BJ (cell line): ENCODE results near the gene CATSPERD. TPM values are rescaled to one million over a fixed set of nuclear protein-coding genes. Genes with fewer than 3 reads are reported as not detected.

Experiments
- CTCF ChIA-PET: fragments of 350-600 bp; formaldehyde crosslinking; extraction: SDS; loops from one replicate; lab custom pipeline; 2021; ENCODE audit warnings: antibody characterized with exemption, inconsistent platforms; lab: Yijun Ruan, JAX
- POLR2A ChIA-PET: fragments of 300-600 bp; sonication (Branson Sonifier 250); formaldehyde crosslinking; extraction: SDS; loops from one replicate; lab custom pipeline; 2021; ENCODE audit warnings: antibody characterized with exemption; lab: Charles Lee
- DNase-seq: peaks from one replicate; pipeline ENCODE4 v3.0.0-alpha.2; 2011; ENCODE audit warnings: low read depth
- H3K27me3 ChIP-seq: 2 replicates; pipeline ENCODE4 v1.6.0; 2011; ENCODE audit warnings: low read length; ENCODE audit not compliant: control insufficient read depth, insufficient read depth
- H3K36me3 ChIP-seq: 2 replicates; pipeline ENCODE4 v1.5.1; 2011; ENCODE audit warnings: low read length; ENCODE audit not compliant: control insufficient read depth, insufficient read depth
- H3K4me3 ChIP-seq: 2 replicates; pipeline ENCODE4 v1.5.1; 2011; ENCODE audit warnings: low read depth, mild to moderate bottlenecking, control low read depth, low read length
- CTCF ChIP-seq: IDR thresholded peaks from 2 replicates; pipeline ENCODE4 v1.5.1; 2011; ENCODE audit warnings: low read depth, mild to moderate bottlenecking, control low read depth, inconsistent platforms, low read length, moderate library complexity; ENCODE audit not compliant: insufficient read depth
- polyA plus RNA-seq: library from polyadenylated mRNA; depleted of rRNA; stranded (reverse); fragments of >200 nt; gene quantifications from 2 replicates; pipeline ENCODE4 v1.2.3, GENCODE V29; 2011

Gene CATSPERD
- polyA plus RNA-seq, 1 experiment, result not detected

DNA sequence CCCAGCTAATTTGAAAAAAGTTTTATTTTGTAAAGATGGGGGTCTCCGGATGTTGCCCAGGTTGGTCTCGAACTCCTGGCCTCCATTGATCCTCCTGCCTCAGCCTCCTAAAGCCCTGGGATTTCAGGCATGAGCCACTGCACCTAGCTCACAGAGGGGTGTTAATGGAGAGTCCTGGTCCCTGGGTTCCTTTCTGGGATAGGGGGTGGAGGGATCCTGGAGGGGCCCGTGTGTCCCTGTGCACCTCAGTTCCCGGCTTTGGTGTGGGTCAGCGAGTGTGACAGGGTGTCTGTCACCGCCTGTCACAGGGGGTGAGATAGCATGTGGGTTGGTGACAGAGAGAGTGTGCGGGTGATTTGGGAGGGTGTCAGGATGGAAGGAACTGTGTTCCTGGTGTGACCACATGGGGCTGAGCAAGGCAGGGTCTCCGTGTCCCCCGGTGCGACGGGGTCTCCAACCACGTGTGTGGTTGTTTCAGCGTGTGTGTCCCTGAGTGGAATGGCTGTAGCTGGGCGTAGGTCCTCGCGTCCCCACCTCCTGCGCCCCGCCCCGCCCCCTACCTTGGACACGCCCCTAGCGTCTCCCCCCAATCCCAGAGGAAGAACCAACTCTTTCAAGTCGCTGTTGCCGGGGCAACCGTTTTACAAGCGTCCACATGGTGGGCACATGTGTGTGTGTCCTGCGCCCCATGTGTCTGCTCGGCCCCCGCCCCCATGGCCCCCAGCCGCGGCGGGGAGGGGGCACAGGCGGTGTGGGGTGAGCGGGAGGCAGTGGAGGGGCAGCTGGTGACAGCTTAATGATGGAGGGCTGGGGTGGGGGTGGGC, 81.6 kb downstream of the CATSPERD start:
- Histone ChIP-seq H3K27me3 (peaks cover 9% of the 10 kb centered on the region), H3K36me3 (no peaks in the 10 kb centered on the region), H3K4me3 (no peak overlapping the region)
- CTCF ChIA-PET, result interaction anchor here (0.9 to 2.8 kb wide), 4 partner anchors 9 to 100 kb away, joined by 3 to 57 read pairs (median 4); partner anchors contain the start of gene DUS3L
- DNase-seq, result no peak
- TF ChIP-seq CTCF, result no peak
- POLR2A ChIA-PET, result no interaction called here

- no peak for DNase-seq
- TF ChIP-seq CTCF, result no peak
- POLR2A ChIA-PET, result no interaction called here
- CTCF ChIA-PET, result interaction anchor here (0.6 to 2.8 kb wide), 39 partner anchors 9 to 245 kb away, joined by 3 to 80 read pairs (median 6); partner anchors contain the start of genes DUS3L, FUT3, NDUFA11 and RANBP3
- Histone ChIP-seq H3K27me3 (peaks cover 9% of the 10 kb centered on the region), H3K4me3 (peak overlapping the region; percentile 10; the same call in 1 of the 2 replicates), H3K36me3 (no peaks in the 10 kb centered on the region)
These were observed 83.0 kb downstream of the CATSPERD start for GRCh38 chr19:5803441-5803751.

- no peak for DNase-seq
- peak; percentile 95 for TF ChIP-seq CTCF
- ChIA-PET POLR2A (interaction anchor here (0.6 kb wide), 1 partner anchor 114 kb away, joined by 3 read pairs; no protein-coding TSS in a partner anchor), CTCF (interaction anchor here (0.6 to 2.8 kb wide), 46 partner anchors 8 to 318 kb away, joined by 3 to 80 read pairs (median 5); partner anchors contain the start of genes DUS3L, FUT3, NDUFA11 and RANBP3)
- H3K36me3 ChIP-seq, result no peaks in the 10 kb centered on the region
- H3K4me3 ChIP-seq, result peak overlapping the region; percentile 10; the same call in 1 of the 2 replicates
- peaks cover 9% of the 10 kb centered on the region for H3K27me3 ChIP-seq
These were observed 83.5 kb downstream of the CATSPERD start for GRCh38 chr19:5803752-5804515.

DNA sequence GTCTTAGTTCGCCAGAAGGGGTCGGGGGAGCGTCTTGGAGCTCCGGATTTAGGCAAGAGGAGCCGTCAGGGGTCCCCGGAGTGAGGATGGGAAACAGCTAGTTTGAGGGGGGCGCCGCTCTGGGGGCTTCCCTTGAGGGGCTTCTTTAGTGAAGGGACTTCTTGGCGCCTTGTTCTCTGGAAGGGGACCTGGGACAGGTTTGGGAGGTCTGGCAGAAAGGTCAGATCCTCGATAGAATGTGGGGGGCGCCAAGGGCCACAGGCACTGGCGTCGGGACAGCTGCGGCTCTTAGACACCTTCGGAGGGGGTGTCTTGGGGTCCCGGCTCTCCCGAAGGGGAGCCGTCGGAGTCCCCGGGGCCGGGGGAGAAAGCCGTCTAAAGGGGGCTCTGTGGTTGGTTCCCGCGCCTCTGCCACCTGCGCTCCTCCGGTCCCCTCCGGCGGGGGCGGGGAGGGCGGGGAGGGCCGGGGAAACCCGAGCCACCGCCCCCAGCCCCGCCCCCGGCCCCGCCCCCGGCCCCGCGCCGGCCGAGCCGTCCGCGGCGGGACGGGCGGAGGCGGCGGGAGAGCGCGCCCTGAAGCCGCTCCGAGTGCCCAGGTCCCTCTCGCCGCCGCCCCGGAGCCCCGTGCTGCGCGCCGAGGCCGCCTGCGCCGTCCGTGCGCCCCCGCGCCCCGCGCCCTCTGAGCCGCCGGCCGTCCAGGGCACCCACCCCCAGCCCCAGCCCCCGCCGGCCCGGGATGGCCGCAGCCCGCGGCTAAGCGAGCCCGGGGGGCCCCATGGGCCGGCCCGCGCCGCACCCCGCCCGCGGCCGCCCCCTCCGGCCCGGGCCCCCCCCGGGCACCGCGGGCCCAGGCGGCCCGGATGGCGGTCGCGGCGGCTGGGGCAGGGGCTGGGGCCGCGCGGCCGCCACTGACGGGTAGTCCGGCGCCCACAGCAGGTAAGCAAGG, 84.4 kb downstream of the CATSPERD start, which contains the start of gene NRTN:
Gene NRTN, plus strand, starts transcription at position 552 of the 946 bp plus-strand sequence. CDS start 19,099 bp downstream, outside the sequence.
- peaks cover 9% of the 10 kb centered on the region for H3K27me3 ChIP-seq
- POLR2A ChIA-PET, result no interaction called here
- no peak within 1 kb of the TSS; the same call in none of the 2 replicates for H3K4me3 ChIP-seq
- H3K36me3 ChIP-seq, result no peaks in the 10 kb centered on the region
- no peak for DNase-seq
- TF ChIP-seq CTCF, result no peak
- CTCF ChIA-PET, result interaction anchor here (0.6 to 2.8 kb wide), 41 partner anchors 8 to 317 kb away, joined by 3 to 80 read pairs (median 6); partner anchors contain the start of genes DUS3L, FUT3, NDUFA11 and RANBP3
